Islet precursor cell (in vitro differentiated cells): Measurements from ENCODE around the gene CAMLG.
A peak's percentile ranks its signal among the peaks of the same experiment; 100 is the strongest.

Source experiments
- DNase-seq: peaks from one replicate; pipeline ENCODE4 v3.0.0-alpha.2; 2018

Gene CAMLG

DNA sequence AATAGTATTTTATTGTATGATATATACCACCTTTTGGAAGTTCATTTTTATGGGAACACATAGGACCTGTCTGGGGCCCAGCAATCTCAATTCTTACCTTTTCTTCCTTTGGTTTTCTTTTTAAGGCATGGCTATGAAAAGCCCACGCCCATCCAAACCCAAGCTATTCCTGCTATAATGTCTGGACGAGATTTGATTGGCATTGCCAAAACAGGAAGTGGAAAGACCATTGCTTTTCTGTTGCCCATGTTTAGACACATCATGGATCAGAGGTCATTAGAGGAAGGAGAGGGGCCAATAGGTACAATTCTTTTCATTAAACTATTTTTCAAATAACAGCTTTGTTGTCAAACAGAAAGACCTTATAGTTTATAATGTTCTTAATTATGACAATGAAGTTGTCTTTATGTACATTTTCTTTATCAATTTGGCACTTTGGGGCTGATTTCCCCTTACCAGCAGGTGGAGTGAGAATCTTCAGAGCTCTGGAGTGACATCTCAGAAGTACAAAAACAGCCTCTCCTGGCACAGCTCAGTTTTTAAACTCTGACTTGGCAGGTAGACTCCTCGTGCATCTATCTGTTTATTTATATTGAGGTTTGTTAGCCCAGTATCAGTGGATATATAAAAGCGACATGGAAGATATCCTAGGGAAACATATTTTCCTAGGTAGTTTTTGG is 46.0 kb downstream of the CAMLG start:
- DNase-seq: no peak

DNA sequence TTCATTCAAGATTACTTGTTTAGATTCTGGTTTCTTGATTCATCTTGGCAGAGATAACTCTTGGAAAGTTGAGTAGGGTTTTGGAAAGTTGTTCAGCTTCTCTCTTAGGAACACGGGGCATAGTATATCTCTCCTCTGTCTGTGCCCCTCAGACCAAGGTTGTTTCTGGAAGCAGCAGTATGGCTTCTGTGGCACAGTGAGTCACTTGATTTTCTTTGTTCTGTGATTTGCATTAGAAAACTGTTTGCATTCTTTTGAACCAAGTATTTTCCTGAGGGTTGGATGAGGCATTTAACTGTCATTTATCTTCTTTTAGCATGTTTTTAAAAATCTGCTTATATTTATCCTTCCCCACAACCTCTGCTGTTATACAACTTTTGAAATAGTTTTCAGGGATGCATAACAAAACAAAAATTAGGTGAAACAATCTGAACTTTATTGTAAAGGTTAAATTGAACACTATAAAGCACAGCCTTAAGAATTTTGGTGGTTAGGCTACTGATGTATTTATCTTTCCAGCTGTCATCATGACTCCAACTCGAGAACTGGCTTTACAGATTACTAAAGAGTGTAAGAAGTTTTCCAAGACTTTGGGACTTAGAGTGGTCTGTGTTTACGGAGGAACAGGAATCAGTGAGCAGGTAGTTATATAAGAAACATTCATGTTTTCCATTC is 46.7 kb downstream of the CAMLG start:
- no peak for DNase-seq

DNA sequence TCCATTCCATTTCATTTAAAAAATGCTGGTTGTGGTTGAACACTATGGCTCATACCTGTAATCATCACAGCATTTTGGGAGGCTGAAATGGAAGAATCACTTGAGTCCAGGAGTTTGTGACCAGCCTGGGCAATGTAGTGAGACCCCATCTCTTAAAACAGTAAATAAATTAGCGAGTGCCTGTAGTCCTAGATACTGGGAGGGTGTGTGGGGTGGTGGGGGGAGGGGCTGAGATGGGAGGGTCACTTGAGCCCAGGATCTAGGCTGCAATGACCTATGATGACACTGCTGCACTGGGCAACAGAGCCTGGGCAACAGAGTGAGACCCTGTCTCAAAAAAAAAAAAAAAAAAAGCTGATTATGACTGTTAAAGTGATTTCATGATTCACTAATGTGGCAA is 49.3 kb downstream of the CAMLG start:
- no peak for DNase-seq

DNA sequence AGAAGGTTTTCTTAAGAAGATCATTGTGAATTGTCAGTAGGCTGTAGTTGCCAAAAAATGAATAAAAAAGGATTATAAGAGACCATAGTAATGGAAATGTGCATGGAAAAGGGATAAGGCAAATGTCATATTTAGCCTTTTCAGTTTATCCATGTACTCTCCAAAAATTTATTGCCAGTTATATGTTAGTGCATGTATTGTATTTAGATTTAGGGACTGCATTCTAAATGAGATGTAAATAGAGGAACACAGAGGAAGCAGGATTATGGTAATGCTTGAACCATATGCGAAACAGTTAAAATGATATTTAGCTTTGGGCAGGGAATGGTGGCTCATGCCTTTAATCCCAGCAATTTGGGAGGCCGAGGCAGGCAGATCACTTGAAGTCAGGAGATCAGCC is 53.2 kb downstream of the CAMLG start:
- DNase-seq: no peak

DNA sequence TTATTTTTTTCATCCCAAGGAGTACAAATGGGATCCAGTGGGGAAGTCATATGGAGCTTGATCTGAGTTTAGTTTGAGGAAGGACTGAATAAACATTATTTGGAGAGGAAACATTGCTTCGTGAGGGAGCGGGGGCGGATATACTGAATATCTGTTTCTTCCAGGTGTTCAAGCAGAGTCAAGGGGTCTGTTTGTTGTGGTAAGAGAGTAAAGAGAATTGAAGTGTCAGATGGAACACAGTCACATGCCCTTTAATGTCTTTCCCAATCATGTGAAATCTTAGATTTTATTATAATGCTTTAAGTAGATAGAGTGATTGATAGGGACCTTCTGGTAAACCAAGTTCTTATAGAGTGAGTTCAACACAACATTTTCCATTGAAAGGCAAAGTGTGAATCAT is 53.9 kb downstream of the CAMLG start:
- DNase-seq: no peak

DNA sequence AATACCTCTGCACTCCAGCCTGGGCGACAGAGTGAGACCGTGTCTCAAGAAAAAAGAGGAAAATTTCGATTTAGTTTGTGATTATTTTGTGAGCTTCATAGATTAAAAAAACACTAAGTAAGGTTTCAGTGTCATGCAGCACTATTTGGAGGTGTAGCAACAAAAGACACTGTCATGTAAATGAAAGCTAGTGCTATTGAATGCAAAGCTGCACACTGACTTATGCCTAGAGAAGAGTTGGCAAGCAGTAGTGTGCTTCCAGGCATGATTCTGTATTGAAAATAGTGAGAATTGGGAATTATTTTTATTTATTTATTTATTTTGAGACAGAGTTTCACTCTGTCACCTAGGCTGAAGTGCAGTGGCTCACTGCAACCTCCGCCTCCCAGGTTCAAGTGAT is 54.8 kb downstream of the CAMLG start:
- no peak for DNase-seq

DNA sequence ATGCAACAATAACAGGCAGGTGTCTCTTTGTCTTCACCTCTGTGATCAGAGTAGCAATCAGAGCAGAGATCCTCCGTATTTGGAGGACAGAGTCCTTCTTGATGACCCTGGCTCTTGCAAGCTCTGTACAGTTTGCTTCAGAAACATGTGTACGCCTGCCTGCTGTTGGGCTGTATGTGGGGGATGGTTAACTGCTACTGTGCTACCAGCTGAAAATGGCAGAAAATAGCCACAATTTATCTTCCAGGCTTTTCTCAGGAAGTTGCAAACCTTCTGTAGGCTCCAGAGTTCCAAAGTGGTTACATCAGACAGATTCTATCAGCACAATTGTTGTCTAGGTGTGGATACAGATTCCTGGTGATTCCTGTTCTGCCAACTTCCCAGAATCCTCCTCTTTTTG is 55.7 kb downstream of the CAMLG start:
- DNase-seq: peak; percentile 78

DNA sequence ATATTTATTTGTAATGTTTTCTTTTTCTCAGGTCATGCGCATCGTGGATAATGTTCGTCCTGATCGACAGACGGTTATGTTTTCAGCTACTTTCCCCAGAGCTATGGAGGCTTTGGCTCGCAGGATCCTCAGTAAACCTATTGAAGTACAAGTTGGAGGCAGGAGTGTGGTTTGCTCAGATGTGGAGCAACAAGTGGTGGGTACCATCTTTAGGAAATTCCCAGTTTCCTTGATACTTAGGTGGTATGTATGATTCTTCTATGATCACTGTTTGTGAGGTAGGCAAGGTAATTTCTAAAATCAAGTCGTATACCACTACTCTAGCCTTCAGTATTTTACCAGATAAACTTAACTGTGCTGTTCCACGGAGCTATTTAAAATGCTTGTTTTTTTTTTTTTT is 56.5 kb downstream of the CAMLG start:
- no peak for DNase-seq

DNA sequence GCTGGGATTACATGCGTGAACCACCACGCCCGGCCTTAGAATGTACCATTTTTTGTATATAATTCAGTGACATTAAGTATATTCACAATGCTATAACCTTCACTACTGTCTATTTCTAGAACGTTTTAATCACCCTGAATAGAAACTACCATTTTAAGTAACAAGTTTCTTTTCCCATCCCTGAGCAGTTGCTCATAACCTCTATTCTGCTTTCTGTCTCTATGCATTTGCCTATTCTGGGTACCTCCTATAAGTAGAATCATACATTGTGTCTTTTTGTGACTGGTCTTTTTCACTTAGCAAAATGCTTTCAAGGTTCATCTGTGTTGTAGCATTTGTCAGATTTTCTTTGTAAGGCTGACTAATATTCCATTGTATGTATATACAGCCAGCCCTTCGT is 60.1 kb downstream of the CAMLG start:
- no peak for DNase-seq
